Hepatocyte (in vitro differentiated cells): ENCODE data around the gene ALPI. TPM values are rescaled to one million over a fixed set of nuclear protein-coding genes. Genes with fewer than 3 reads are reported as not detected.

ENCODE experiments used
- DNase-seq: peaks from one replicate; pipeline ENCODE4 v3.0.0-alpha.2; 2016; ENCODE audit warnings: low spot score
- H2AFZ ChIP-seq: fragments of 200-600 bp; sonication (generic); 2 replicates; pipeline ENCODE4 v1.6.0; 2016; ENCODE audit warnings: antibody characterized with exemption, mild to moderate bottlenecking
- H3K27ac ChIP-seq: fragments of 200-600 bp; sonication (generic); 2 replicates; pipeline ENCODE4 v1.5.1; 2016; ENCODE audit warnings: mild to moderate bottlenecking
- H3K27me3 ChIP-seq: fragments of 200-600 bp; sonication (generic); 2 replicates; pipeline ENCODE4 v1.6.1; 2016
- H3K36me3 ChIP-seq: fragments of 200-600 bp; sonication (generic); replicated peaks from 2 replicates; pipeline ENCODE4 v1.5.1; 2016; ENCODE audit warnings: low read depth; ENCODE audit not compliant: insufficient read depth
- H3K4me1 ChIP-seq: fragments of 200-600 bp; sonication (generic); 2 replicates; pipeline ENCODE4 v1.5.1; 2016; ENCODE audit warnings: mild to moderate bottlenecking, moderate library complexity; ENCODE audit not compliant: insufficient read depth
- H3K4me2 ChIP-seq: fragments of 200-600 bp; sonication (generic); 2 replicates; pipeline ENCODE4 v1.6.0; 2016
- H3K4me3 ChIP-seq: fragments of 200-600 bp; sonication (generic); 2 replicates; pipeline ENCODE4 v1.5.1; 2016; ENCODE audit warnings: mild to moderate bottlenecking
- H3K79me2 ChIP-seq: fragments of 200-600 bp; sonication (generic); 2 replicates; pipeline ENCODE4 v1.6.0; 2017; ENCODE audit warnings: mild to moderate bottlenecking
- H3K9me2 ChIP-seq: fragments of 200-600 bp; sonication (generic); replicated peaks from 2 replicates; pipeline ENCODE4 v1.6.0; 2017; ENCODE audit warnings: mild to moderate bottlenecking; ENCODE audit not compliant: insufficient read depth
- H3K9me3 ChIP-seq: fragments of 200-600 bp; sonication (generic); 2 replicates; pipeline ENCODE4 v1.5.1; 2016; ENCODE audit warnings: low read depth, mild to moderate bottlenecking
- H4K20me1 ChIP-seq: fragments of 200-600 bp; sonication (generic); 2 replicates; pipeline ENCODE4 v1.6.0; 2016; ENCODE audit warnings: mild to moderate bottlenecking; ENCODE audit not compliant: insufficient read depth, poor library complexity, severe bottlenecking
- EZH2 ChIP-seq: fragments of 200-600 bp; sonication (generic); IDR thresholded peaks from 2 replicates; pipeline ENCODE4 v1.6.1; 2016; ENCODE audit warnings: antibody characterized with exemption, mild to moderate bottlenecking, borderline replicate concordance
- EZH2phosphoT487 ChIP-seq: fragments of 200-600 bp; sonication (generic); IDR thresholded peaks from one replicate; pipeline ENCODE4 v1.6.1; 2018; ENCODE audit warnings: antibody characterized with exemption, mild to moderate bottlenecking, low read depth, moderate library complexity; ENCODE audit not compliant: unreplicated experiment, severe bottlenecking
- WGBS: methylation state at CpG from one replicate; pipeline ENCODE4 v1.1.6; 2016; ENCODE audit warnings: low lambda C conversion rate; ENCODE audit errors: missing lambda C conversion rate; 5-methylcytosine and 5-hydroxymethylcytosine counted together
- polyA plus RNA-seq: library from polyadenylated mRNA; unstranded; fragments of >200 nt; fragmentation: Nextera tagmentation; extraction: Ambion mirVana; gene quantifications from 2 replicates; pipeline ENCODE4 v1.2.1, GENCODE V29; 2016
- total RNA-seq: library from RNA; depleted of rRNA; stranded (reverse); fragments of >200 nt; gene quantifications from 2 replicates; pipeline ENCODE4 v1.2.3, GENCODE V29; 2014
- TF ChIP-seq, protein P1 (sequence below): fragments of 200-600 bp; sonication (generic); IDR thresholded peaks from 2 replicates; pipeline ENCODE4 v1.5.1; 2016; ENCODE audit warnings: antibody characterized with exemption, mild to moderate bottlenecking; ENCODE audit not compliant: poor library complexity

Gene ALPI
- total and polyA plus RNA-seq, 2 experiments from 2014 or later, result 3.5 to 3.9 TPM

- H2AFZ ChIP-seq, result no peak overlapping the region
- no peaks in the 10 kb centered on the region for H3K36me3 ChIP-seq
- H4K20me1 ChIP-seq, result no peaks in the 10 kb centered on the region
- no peak for DNase-seq
- 92% methylated on average over 29 of the region's 29 CpGs for WGBS
- peaks cover 34% of the 10 kb centered on the region for H3K27me3 ChIP-seq
- no peaks in the 10 kb centered on the region for H3K79me2 ChIP-seq
- no peak overlapping the region for H3K4me3 ChIP-seq
- H3K9me3 ChIP-seq, result no peaks in the 10 kb centered on the region
- no peak overlapping the region for H3K4me2 ChIP-seq
- no peaks in the 10 kb centered on the region for H3K4me1 ChIP-seq
- TF ChIP-seq, protein P1, sequence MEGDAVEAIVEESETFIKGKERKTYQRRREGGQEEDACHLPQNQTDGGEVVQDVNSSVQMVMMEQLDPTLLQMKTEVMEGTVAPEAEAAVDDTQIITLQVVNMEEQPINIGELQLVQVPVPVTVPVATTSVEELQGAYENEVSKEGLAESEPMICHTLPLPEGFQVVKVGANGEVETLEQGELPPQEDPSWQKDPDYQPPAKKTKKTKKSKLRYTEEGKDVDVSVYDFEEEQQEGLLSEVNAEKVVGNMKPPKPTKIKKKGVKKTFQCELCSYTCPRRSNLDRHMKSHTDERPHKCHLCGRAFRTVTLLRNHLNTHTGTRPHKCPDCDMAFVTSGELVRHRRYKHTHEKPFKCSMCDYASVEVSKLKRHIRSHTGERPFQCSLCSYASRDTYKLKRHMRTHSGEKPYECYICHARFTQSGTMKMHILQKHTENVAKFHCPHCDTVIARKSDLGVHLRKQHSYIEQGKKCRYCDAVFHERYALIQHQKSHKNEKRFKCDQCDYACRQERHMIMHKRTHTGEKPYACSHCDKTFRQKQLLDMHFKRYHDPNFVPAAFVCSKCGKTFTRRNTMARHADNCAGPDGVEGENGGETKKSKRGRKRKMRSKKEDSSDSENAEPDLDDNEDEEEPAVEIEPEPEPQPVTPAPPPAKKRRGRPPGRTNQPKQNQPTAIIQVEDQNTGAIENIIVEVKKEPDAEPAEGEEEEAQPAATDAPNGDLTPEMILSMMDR, result no peak
- TF ChIP-seq EZH2 (no peak), EZH2phosphoT487 (no peak)
- no peaks in the 10 kb centered on the region for H3K9me2 ChIP-seq
- no peak overlapping the region for H3K27ac ChIP-seq
Observed at GRCh38 chr2:232481322-232482140, 25.6 kb downstream of the ALPI start.

DNA sequence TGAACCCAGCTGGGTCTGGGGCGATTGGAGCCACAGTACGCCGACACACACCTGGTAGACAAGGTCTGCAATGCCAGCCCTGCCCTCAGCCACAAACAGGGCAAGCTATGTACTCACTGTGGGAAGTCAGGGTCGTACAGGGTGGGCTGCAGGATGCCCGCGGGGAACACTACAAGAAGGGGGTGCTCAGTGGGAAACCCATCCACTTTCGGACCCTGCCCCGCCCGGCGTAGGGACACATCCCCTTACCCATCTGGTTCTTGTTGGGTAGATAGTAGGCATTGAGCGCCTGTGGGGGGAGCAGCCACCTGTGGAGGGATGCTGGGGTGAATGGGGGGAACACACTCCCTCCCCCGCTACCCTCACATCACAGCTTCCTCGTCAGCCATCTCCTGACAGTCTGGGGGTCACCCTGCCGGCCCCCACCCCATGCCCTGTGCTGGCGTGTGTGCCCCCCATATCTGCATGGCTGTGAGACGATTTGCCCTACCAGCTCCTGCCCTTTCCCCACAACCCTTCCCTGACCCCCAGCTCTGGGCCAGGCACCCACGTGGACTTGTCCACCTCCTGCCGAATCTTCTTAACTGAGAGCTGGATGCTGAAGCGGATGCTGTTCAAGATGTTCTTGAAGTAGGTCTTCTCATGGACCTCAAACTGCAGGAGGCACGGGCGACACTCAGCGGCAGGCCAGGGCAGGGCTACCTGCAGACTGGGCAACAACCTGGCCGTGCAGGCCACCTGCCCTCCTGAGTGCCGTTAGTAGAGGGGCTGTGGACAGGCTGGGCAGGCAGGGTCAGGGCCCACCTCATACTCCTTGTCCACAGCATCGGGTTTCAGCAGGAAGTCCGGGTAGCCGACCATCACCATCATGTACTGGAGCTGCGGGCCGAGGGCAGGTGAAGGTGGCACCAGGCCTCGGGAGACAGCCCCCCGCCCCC lies 26.6 kb downstream of the ALPI start:
- no peak for DNase-seq
- no peak overlapping the region for H3K4me2 ChIP-seq
- H3K36me3 ChIP-seq, result no peaks in the 10 kb centered on the region
- no peak overlapping the region for H3K4me3 ChIP-seq
- H3K9me2 ChIP-seq, result no peaks in the 10 kb centered on the region
- no peaks in the 10 kb centered on the region for H3K79me2 ChIP-seq
- no peak overlapping the region for H2AFZ ChIP-seq
- H3K4me1 ChIP-seq, result peaks cover 6% of the 10 kb centered on the region
- 94% methylated on average over 21 of the region's 31 CpGs for WGBS
- H3K27me3 ChIP-seq, result peaks cover 43% of the 10 kb centered on the region
- TF ChIP-seq EZH2, result no peak
- TF ChIP-seq, protein P1, result no peak
- no peak for TF ChIP-seq EZH2phosphoT487
- H3K9me3 ChIP-seq, result no peaks in the 10 kb centered on the region
- no peak overlapping the region for H3K27ac ChIP-seq
- H4K20me1 ChIP-seq, result no peaks in the 10 kb centered on the region

DNA sequence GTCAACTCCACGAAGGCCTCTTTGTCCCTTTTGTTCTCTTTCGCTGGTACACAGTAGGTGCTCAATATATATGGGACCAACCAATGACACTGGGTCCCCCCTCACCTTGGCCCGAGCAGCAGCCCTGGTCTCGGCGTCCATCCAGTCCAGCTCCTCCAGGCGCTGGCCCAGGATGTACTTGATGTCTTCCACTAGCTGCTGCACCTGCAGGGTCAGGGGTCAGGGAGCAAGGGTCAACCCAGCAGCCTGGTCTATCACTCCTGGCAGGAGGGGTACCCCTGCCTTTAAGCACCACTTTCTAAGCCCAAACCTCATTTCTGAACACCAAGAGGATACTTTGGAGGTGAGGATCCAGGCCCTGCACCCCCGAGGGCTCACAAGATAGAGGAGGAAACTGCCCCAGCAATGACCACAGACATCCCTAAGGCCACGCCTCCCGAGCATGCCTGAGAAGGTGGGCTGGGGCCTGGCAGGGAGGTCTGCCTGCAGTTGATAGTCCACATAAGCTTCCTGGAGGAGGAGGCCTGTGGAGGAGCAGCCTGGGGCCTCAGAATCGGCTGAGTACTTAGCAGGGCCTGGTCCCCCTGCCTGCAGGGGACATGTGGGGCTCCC lies 27.5 kb downstream of the ALPI start:
- no peaks in the 10 kb centered on the region for H3K9me3 ChIP-seq
- no peaks in the 10 kb centered on the region for H4K20me1 ChIP-seq
- 93% methylated on average over 10 of the region's 10 CpGs for WGBS
- H3K9me2 ChIP-seq, result no peaks in the 10 kb centered on the region
- H3K4me2 ChIP-seq, result no peak overlapping the region
- H3K36me3 ChIP-seq, result no peaks in the 10 kb centered on the region
- H3K79me2 ChIP-seq, result no peaks in the 10 kb centered on the region
- H3K4me1 ChIP-seq, result peaks cover 6% of the 10 kb centered on the region
- H3K4me3 ChIP-seq, result no peak overlapping the region
- H2AFZ ChIP-seq, result no peak overlapping the region
- no peak for DNase-seq
- H3K27ac ChIP-seq, result no peak overlapping the region
- H3K27me3 ChIP-seq, result peaks cover 50% of the 10 kb centered on the region
- no peak for TF ChIP-seq EZH2
- TF ChIP-seq, protein P1, result no peak
- TF ChIP-seq EZH2phosphoT487, result no peak
